ENCODE measurements around the gene IPCEF1.

GRCh38 chr6:154301086-154301625 lies 55.4 kb downstream of the IPCEF1 start:
- no peak for TF ChIP-seq CHD2 (IDR thresholded peaks at IDR 0.05; ENCODE audit: low read length)
- no peak for TF ChIP-seq POLR2A (IDR thresholded peaks at IDR 0.05; ENCODE audit: control extremely low read depth in 1 of 2, low read depth in 2 of 2, low read length in 2 of 2)
- TF ChIP-seq SIN3A (conservative IDR thresholded peaks at IDR 0.05 in 1 of 2, IDR thresholded peaks at IDR 0.05 in 1 of 2; ENCODE audit: low read depth in 1 of 2, low read length in 2 of 2) = no peak
- no peak for TF ChIP-seq CTCF (IDR thresholded peaks at IDR 0.05; ENCODE audit: control extremely low read depth in 1 of 3, insufficient read depth in 1 of 3, low read depth in 1 of 3, low read length in 3 of 3)
- TF ChIP-seq EP300 (IDR thresholded peaks at IDR 0.05; ENCODE audit: borderline replicate concordance in 1 of 2, low read depth in 2 of 2, low read length in 2 of 2) = no peak
- no peak for TF ChIP-seq SP2 (IDR thresholded peaks at IDR 0.05; ENCODE audit: low read length)
- TF ChIP-seq CREB1 (IDR thresholded peaks at IDR 0.05) = no peak
- no peak for TF ChIP-seq MAFK (IDR thresholded peaks at IDR 0.05; ENCODE audit: low read depth, low read length)
- TF ChIP-seq POLR2AphosphoS5 (IDR thresholded peaks at IDR 0.05; ENCODE audit: low read depth, low read length) = no peak
- TF ChIP-seq YY1 (IDR thresholded peaks at IDR 0.05; ENCODE audit: low read depth, low read length) = no peak
- TF ChIP-seq, protein P1, sequence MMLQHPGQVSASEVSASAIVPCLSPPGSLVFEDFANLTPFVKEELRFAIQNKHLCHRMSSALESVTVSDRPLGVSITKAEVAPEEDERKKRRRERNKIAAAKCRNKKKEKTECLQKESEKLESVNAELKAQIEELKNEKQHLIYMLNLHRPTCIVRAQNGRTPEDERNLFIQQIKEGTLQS (IDR thresholded peaks at IDR 0.05; ENCODE audit: insufficient read depth, low read depth, low read length) = no peak
- no peak for TF ChIP-seq RFX5 (IDR thresholded peaks at IDR 0.05; ENCODE audit: borderline replicate concordance, low read depth, low read length)
- TF ChIP-seq CHD7 (IDR thresholded peaks at IDR 0.05; ENCODE audit: insufficient replicate concordance, low read length) = no peak
- no peak for TF ChIP-seq CBX8 (IDR thresholded peaks at IDR 0.05; ENCODE audit: borderline replicate concordance, low read depth, low read length)
